ENCODE measurements around the gene GP1BA.

DNA sequence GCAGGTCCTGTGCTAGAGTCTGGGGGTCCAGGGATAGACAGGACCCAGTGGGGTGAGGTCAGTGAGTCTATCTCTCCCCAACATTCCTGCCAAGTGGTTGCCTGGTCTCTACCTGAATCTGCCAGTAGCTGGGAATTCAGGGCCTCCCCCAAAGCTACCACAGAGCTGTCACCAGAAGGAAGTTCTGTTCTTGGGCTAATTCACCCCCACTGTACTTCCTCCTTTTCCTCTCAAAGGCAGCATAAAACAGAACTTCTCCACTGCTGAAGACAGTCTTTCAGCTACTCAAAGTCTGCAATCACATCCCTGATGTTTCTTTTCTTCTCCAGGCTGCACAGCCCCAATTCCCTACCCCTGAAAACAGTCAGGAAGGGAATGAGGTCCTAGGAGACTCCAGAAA, 46.6 kb downstream of the GP1BA start:
- TF ChIP-seq, protein P1, sequence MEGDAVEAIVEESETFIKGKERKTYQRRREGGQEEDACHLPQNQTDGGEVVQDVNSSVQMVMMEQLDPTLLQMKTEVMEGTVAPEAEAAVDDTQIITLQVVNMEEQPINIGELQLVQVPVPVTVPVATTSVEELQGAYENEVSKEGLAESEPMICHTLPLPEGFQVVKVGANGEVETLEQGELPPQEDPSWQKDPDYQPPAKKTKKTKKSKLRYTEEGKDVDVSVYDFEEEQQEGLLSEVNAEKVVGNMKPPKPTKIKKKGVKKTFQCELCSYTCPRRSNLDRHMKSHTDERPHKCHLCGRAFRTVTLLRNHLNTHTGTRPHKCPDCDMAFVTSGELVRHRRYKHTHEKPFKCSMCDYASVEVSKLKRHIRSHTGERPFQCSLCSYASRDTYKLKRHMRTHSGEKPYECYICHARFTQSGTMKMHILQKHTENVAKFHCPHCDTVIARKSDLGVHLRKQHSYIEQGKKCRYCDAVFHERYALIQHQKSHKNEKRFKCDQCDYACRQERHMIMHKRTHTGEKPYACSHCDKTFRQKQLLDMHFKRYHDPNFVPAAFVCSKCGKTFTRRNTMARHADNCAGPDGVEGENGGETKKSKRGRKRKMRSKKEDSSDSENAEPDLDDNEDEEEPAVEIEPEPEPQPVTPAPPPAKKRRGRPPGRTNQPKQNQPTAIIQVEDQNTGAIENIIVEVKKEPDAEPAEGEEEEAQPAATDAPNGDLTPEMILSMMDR (IDR thresholded peaks at IDR 0.05): no peak
- TF ChIP-seq POLR2A (IDR thresholded peaks at IDR 0.05): no peak
